NCI-H82 (cell line): ENCODE measurements around the gene TUBA3D.
"Not testable (repeated sequence)": the region's sequence is repeated elsewhere in the genome, so short reads cannot be mapped to it uniquely, and the experiment has no call there.

Experiments
- DNase-seq: peaks from one replicate; lab custom pipeline; 2025; lab: John Stamatoyannopoulos, UW

Gene TUBA3D

DNA sequence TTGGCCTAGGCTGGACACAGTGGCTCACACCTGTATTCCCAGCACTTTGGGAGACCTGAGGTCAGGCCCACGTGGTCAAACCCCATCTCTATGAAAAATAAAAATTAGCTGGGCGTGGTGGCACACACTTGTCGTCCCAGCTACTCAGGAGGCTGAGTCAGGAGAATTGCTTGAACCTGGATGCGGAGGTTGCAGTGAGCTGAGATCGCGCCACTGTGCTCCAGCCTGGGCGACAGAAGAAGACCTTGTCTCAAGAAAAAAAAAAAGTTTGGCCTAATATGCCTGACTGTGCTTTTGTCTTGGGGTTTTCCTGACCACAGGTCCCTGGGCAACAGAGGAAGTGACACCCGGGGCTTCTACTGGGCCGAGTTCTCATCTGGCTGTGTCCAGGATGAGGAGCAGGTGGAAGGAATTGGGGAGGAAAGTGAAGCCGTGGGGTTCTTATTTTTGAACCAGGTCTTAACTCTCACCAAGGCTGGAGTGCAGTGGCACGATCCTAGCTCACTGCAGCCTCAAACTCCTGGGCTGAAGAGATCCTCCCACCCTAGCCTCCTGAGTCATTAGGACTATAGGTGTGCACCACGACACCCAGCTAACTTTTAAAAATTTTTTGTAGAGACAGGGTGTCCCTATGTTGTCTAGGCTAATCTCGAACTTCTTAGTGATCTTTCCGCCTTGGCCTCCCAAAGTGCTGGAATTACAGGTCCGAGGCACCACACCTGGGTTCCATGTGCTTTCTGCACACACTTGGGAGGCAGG, 38.7 kb downstream of the TUBA3D start:
- not testable (repeated sequence) for DNase-seq

DNA sequence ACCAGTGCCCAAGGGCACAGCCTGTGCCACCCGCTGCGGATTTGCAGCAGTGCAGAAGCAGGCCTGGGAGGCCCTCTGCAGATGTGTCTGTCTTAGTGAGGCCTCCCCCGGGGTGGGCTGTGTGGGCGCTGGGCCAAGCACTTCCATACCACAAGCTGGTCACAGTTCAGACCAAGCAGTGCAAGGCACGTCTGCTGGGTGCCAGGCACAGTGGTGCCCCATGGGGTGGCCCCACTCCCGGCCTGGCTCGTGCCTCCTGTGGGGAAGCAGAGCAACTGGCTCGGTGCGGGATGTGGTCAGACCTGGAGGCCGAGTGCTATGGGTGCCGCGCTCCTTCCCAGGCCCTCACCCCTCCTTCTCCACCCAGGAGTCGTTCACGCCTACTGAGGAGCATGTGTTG, 39.3 kb downstream of the TUBA3D start:
- DNase-seq, result not testable (repeated sequence)

DNA sequence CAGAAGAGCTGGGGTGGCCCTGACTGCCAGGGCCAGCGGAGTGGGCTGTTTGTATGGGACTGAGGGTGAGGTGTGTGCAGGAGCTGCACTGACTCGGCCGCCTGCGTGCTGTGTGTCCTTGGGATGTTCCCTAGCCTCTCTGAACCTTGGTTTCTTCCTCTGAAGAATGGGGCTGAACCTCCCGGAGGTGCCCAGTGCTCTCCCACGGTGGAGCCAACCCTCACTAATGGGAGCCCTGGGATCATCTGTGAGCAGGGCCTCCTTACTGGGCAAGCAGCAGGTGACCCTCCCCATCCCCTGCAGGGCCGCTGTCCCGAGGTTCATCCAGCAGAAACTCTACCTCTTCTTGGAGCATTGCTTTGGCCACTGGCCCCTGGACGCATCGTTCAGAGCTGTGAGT, 40.1 kb downstream of the TUBA3D start:
- DNase-seq, result no peak

DNA sequence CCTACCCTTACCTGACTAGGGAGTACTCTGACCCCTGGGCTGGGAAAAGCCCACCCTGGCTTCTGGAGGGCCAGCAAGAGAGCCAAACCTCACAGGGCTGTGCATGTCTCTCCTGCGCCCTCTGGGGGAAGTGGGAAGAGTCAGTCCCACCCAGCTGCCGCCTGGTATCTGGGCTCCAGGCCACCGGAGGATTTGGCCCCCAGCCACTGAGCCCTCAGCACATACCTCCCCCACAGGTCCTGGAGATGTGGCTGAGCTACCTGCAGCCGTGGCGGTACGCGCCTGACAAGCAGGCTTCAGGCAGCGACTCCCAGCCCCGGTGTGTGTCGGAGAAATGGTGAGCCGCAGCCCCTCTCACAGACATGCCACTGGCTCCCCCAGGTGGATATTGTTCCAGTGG, 40.7 kb downstream of the TUBA3D start:
- DNase-seq, result peak; percentile 49

DNA sequence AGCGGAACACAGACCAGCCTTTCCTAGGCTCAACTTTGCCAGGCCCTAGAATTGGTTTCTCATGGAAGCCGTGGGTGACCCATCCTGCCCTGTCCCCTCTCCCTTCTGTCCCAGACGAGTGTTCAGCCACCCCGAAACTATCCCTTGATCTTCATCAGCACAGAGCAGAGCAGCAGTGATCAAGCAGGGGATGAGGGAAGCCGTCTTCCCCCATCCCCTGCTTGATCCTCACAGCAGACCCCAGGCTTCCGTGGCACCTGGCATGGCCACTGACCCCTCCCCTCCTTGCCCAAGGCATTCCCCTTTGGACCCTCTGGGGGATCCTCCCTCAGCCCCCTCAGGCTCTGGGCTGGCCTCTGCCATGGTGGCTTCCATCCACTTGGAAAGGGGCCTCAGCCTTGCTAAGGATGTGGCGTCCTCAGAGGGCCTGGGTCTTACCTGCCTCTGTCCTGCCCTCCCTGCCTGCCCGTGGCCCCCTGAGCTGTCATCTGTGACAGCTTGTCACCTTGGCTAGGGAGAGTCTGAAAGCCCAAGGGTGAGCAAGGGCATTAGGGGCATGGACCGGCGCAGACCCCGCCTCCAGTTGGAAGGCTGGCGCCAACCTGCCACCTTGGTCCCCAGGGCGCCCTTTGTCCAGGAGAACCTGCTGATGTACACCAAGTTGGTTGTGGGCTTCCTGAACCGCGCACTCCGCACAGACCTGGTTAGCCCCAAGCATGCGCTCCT, 41.4 kb downstream of the TUBA3D start:
- DNase-seq, result no peak

DNA sequence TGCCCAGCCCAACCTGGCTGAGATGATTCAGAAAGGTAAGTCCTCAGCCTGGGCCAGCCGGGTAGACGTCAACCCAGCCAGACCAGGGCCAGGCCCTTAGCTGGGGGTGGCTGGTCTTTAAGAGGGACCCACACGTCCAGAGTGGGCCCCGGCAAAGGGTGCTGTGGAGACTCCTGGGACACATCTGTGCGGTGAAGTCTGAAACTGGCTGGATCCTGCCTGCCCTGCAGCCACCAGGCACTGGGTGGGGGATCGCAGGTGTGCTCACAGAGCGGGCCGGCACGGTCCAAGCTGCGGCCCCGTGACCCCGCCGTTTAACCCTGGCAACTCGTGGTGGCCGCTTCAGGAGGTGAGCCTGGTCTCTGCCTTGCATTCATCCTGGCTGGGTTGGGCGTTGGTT, 41.9 kb downstream of the TUBA3D start:
- DNase-seq, result not testable (repeated sequence)

DNA sequence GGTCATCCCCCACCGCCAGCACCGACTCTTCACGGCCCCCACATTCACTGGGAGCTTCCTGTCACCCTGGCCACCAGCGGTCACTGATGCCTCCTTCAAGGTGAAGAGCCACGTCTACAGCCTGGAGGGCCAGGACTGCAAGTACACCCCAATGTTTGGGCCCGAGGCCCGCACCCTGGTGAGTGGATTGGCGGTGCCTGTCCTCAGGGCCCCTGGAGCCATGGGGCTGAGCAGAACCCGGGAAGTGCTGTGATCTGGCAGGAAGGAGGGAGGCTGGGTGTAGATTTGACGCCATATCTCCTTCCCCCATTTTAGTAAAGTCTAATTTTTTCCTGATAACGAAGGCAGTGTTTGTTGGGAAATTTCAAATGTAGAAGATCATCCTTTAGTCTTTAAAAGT, 42.6 kb downstream of the TUBA3D start:
- not testable (repeated sequence) for DNase-seq

DNA sequence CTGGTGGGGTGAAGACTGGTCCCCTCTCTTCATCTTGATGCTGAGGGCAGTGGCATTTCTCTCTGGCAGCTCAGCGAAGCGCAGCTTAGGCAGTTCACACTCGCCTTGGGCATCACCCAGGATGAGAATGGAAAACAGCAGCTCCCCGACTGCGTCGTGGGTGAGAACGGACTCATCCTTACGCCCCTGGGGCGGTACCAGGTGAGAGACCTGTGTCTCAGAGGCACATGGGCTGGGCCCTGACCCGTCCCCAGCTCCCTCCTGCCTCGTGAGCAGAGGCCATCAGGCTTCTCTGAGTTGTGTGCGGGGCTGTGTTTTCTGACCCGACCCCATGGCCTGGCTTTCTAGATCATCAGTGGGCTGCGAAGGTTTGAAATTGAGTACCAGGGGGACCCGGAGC, 43.5 kb downstream of the TUBA3D start:
- no peak for DNase-seq

DNA sequence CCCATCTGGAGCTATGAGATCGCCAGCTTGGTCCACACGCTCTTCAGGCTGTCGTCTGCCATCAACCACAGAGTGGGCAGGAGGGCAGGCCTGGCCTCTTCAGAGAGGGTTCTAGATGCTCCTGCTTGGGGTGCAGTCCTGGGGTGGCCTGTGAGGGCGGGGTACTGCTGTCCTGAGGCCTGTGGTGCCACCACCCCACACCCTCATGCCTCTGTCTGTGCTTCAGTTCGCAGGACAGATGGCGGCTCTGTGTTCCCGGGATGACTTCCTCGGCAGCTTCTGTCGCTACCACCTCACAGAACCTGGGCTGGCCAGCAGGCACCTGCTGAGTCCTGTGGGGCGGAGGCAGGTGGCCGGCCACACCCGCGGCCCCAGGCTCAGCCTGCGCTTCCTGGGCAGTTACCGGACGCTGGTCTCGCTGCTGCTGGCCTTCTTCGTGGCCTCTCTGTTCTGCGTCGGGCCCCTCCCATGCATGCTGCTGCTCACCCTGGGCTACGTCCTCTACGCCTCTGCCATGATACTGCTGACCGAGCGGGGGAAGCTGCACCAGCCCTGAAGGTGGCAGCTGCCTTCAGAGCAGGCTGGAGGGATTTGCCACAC, 44.1 kb downstream of the TUBA3D start:
- not testable (repeated sequence) for DNase-seq

DNA sequence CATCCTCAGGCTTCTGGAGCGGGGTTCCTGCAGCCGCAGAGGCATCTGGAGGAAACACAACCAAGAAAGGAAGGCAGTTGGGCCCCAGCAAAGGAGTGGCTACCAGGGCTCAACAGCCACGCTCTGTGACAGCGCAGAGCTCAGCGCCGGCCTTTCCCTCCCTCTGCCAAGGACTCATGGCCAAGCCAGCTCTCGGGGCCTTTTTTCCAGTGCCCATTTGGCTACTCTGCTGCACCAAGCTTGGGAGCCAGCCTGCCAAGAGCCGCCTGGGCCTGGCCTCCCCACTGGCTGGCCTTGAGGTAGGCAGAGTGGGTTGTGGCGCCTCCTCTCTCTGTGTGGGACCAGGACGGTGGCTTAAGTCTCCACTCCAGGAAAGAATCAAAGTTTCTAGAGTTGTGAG, 44.6 kb downstream of the TUBA3D start:
- no peak for DNase-seq

DNA sequence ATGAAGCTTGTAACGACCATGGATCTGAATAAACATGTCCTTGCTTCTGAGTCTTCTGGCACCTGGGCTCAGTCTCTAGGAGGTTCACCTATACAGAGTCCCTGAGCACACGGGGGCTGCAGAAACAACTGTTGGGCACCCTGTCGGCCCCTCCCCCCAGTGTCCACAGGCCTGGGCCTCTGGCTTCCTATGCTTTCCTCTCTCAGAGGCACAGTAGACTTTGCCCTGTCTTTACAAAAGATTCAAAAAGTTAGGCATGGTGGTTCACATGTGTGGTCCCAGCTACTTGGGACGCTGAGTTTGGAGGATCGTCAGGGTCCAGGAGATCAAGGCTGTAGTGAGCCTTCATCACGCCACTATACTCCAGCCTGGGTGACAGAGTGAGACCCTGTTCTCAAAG, 45.6 kb downstream of the TUBA3D start:
- DNase-seq, result not testable (repeated sequence)

DNA sequence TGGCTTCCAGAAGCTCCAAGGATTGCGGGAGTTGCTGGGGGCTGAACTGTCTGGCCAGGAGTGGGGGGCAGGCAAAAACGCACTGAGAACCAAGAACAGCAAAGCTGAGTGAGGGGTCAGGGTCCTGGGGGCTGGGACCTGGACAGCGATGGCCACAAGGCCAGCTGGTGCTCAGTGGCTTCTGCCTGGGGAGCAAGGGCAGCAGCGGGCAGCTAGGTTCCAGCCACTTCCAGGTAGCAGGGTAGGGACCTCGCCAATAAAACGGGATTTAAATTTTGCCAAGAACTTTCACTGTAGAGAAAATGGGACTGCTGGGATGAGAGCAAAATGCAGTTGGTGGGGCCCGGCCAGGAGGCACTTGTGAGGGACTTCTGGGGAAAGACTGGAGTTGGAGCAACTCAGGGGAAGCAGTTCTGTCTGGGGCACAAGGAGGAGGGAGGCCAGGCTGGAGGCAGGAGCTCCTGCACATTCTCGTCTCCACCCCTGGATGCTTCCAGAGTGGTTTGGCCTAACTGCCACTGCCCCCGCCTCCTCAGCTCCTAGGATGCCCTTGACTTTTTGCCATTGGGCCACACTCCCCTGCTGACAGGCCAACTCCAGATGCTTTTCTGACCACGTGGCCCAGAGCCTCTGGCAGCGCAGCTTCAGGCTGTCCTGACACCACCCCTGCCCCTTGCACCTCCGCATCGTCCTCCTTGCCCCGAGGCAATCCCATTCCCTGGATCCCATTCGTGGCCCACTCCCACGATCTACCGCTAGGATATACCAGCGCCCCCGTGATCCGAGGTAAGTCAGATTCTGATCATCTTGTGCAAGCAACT, 46.3 kb downstream of the TUBA3D start:
- peak; percentile 29 for DNase-seq

DNA sequence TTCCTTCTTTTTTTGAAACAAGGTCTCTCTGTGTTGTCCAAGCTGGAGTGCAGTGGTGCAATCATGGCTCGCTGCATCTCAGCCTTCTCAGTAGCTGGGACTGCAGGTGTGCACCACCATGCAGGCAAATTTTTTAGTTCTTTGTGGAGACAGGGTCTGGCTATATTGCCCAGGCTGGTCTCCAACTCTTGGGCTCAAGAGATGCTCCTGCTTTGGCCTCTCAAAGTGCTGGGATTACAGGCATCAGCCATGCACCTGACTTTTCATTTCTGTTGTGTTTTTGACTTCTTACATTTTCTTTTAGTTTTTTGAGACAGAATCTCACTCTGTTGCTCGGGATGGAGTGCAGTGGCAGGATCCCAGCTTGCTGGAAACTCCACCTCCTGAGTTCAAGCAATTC, 49.3 kb downstream of the TUBA3D start:
- not testable (repeated sequence) for DNase-seq

DNA sequence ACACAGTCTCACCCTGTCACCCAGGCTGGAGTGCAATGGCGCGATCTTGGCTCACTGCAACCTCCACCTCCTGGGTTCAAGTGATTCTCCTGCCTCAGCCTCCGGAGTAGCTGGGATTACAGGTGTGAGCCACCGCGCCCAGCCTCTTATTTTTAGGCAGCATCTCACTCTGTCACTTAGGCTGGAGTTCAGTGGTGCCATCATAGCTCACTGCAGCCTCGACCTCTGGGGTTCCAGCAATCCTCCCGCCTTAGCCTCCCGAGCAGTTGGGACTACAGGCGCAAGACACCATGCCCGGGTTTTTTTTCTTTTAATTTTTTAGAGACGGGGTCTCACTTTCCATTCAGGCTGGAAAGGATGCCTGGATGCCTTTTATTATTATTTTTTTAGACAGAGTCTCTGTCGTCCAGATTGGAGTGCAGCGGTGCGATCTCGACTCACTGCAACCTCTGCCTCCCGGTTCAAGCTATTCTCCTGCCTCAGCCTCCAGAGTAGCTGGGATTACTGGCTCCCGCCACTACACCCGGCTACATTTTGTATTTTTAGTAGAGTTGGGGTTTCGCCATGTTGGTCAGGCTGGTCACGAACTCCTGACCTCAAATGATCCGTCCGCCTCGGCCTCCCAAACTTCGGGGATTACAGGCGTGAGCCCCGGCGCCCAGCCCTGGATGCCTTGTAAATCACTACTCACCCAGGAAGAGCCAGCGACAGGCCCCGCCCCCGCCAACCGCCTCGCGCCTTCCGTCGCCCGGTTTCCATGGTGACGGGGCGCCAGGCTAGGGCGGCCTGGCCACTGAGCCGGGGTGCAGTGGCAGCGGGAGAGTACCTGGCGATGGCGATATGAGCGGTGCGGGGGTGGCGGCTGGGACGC, 51.4 kb downstream of the TUBA3D start, which contains the start of gene CCDC74A:
CCDC74A (plus strand) TSS at position 758 of the 871 bp plus-strand sequence; CDS start at position 841, 83 bp downstream.
- DNase-seq, result peak; percentile 76

DNA sequence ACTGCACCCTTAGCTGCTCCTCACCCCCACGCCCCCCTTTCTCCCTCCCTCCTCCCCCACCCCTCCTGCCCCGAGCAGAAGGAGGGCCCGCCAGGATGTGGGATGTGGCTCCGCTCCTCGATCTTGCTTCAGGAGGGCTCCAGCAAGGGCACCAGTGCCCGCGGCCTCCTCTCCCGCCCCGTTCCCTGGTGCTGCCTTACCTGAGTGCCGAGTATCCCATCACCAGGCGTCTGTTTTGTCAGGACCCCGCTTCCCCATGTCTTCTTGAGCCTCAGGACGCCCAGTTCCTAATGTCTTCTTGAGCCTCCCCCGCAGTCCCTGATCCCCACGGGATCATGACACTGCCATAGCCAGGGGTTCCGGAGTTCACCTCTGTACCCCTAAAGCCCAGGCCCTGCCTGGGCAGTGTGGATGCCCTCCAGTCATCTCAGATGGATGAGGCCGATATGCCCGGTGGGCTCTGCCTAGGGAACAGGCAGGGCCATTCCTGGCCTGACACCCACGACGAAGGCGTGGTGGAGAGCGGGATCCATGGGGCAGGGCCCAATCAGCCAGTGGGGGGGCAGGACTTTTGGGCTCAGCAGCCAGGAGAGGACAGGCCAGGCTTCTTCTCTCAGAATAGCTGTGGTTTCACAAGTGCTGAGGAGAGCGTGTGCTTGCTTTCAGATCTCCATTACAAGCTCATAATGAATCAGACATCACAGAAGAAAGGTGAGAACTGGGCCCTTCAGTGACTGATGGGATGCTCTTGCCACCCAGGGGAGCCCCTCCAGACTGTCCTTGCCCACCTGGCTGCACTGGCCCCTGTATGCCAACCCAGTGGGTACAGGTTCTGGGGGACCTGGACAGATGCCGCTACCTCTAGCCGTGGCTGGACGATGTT, 53.3 kb downstream of the TUBA3D start:
- DNase-seq, result not testable (repeated sequence)

DNA sequence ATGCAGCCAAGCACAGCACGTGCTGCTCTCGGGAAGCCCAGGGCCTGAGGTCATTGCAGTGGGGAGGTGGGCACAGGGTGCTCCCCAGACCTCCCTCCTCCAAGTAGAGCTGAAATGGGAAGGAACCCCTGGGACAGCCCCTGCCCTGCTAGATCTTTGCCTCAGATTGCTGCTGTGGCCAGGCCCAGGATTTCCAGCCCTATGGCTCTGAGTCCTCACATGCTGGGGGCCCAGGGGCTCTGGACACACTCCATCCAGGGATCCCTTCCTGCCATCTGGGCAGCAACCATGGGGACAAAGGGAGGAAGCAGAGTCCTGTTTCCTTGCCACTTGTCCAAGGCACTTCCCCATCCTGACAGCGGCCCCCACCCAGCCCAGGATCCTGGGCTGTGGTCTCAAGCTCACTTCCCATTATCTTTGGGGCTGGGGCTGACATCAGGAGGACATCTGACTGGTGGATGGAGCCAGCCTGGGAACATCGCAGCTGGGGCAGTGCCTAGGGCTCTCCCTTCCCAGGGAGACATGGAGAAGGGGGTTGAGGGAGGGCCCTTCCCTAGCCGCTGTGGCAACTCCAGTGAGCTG, 54.0 kb downstream of the TUBA3D start:
- DNase-seq, result not testable (repeated sequence)

DNA sequence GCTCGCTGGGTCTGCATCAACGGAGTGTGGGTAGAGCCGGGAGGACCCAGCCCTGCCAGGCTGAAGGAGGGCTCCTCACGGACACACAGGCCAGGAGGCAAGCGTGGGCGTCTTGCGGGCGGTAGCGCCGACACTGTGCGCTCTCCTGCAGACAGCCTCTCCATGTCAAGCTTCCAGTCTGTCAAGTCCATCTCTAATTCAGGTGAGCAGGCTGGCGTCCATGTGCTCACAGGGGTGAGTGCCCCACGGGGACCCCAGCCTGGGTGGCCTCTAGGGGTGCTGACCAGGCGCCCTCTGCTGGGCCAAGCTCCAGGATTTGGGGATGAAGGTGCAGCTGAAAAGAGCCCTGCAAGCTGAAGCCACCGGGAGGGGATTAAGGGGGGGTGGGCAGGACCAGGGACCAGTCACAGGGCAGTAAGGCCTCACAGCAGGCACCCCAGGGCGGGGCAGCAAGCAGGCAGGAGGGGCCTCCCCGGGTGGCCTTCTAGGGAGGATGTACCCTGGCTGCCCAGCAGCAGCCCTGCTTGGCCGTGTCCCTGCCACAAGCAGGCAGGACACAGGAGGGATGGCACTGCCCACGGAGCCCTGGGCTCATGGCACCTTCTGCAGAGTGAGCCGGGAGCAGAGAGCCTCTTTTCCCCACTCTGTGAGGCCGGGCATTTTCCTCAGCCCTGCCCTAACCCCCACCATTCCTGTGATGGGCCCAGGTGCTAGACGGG, 54.9 kb downstream of the TUBA3D start:
- DNase-seq, result not testable (repeated sequence)

DNA sequence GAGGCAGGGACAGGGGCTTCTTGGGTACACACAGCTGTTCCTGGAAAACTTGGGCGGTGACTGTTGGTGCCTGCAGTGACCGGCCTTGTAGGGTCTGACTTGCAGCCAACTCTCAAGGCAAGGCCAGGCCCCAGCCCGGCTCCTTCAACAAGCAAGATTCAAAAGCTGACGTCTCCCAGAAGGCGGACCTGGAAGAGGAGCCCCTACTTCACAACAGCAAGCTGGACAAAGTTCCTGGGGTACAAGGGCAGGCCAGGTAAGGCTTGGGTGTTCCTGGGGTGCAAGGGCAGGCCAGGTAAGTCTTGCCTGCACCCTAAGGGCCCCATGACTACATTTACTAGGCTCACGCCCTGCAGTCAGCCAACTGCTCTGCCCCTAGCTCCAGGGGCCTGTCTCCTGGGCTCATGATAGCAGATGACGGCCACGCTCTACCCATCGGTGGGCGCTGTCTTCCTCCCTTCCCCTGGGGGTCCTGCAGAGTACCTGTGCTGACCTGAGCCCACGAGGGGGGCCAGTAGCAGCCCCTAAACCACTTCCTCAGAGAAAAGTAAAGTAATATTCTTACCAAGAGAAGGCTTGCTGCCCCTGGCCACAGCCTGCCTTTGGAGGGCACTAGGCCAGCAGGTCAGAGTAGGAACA, 55.7 kb downstream of the TUBA3D start:
- DNase-seq, result not testable (repeated sequence)
